GM19035 (cell line): ENCODE data around the gene LOXL4.

ENCODE experiments used
- ATAC-seq: cut with Tn5 transposase; IDR thresholded peaks from one replicate; pipeline ENCODE4 v1.9.1; 2021; ENCODE audit not compliant: unreplicated experiment

Gene LOXL4

DNA sequence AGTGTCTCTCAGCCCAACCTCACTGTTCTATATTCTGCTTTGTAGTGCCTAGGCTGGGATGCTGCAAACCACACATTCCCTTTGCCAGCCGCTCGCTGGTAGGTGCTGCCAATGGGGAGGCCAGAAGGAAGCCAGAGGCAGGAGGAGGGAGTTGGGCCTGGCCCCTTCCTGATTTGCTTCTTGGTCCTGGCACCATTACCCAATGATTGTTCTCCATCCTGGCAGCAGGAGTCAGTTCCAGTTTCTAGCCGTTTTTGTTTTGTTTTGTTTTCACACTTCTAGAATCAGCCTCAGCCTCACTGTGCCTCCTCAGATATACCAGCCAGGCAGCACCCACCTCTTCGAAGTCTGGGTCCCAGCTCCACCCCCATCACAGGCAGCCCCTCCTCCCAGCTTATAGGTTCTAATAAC is 27.4 kb upstream of the LOXL4 start:
- no peak for ATAC-seq

DNA sequence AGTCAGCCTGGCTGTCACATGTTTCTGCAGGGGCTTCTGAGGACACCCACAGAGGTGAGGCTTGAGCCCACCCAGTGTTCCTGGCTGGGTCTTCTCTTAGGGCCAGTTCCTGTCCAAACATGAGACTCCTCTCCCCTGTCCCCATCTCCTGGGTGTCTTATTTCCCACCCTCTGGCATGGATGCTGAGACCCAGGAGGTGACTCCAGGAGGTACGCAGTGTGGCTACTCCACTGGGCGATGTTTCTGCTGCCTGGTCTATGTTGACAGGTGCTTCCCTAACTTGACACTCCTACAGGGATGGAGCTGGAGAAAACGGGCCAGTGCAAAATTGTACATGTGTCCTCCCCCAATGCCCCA is 26.3 kb upstream of the LOXL4 start:
- no peak for ATAC-seq

DNA sequence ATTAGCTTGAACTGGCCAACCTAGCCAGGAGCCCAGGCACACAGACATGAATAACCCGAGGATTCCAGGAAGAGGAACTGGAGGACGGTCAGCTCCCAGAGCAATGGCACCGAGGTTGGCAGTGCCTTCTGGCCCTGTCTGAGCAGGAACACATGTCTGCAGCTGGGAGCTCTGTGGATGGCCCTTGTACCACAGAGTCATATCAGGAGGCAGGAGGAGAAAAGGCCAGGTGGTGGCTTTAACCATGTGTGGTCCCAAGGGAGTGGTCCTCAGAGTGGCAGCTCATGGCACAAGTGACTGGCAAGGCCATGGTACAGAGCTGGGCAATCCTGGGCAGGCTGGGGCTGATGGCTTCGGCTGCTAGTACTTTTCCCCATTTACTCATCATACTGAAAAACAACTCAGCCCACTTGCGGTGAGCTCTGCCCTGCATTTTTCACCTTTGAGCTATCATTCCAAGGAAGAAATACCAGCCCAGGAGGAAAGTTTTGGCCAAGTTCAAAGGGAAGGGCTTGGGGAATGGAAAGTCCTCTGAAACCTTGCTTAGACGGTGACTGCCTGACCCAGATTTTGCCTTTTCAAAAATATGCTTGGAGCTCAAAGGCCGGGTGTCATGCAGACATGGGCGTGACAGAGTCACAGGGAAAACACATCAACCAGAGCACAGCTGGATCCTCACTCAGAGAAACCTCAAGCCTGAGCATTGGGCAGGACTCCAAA is 25.7 kb upstream of the LOXL4 start:
- ATAC-seq = no peak

DNA sequence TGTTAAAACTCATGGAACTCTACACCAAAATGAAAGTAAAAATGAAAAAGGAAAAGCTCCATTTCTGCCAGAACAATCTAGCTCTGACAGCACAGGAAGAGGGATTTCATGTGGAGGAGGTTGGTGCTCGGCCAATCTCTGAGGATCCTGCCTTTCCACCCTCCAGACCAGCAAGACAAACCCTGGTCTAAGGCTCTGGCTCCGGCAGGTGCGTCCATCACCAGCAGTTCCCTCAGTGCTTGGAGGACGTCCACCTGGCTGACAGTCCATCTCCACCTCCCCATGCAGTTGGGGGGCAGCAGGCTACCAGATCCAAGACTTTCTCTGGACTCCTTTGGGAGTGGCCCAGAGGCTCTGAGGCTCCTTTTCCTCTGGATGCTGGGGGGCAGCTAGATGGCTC is 25.0 kb upstream of the LOXL4 start:
- ATAC-seq = no peak

DNA sequence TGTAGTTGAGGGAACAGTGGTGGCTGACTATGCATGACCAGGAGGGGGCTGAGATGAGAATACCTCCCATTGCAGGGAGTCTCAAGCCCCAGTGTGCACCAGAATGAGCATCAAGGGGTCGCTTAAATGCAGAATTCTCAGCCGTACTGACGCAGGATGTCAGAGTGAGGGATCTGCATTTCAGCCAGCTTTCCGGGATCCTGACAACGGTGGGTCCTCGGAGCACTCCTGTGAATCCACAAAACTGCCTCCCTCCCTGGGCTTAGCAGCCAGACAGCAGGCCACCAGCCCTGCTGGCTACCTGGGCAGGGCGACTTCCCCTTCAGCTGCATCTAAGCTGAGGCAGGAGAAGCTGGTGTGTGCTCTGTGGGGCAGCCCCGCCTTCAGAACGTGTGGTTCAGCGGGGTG is 21.8 kb upstream of the LOXL4 start:
- no peak for ATAC-seq

DNA sequence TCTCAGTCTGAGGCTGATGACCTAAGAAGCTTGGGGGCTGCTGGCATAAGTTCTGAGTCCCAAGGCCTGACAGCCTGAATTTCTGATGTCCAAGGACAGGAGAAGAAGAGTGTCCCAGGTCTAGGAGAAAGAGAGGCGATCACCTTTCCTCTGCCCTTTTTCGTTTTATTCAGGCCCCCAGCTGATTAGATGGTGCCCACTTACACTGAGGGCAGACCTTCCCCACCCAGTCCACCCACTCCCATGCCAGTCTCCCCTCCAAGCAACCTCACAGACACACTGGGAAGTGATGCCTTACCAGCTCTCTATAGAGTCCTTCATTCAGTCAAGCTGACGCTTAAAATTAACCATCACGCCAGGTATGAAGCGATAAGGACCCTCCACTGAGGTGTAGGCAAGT is 19.3 kb upstream of the LOXL4 start:
- ATAC-seq = no peak

DNA sequence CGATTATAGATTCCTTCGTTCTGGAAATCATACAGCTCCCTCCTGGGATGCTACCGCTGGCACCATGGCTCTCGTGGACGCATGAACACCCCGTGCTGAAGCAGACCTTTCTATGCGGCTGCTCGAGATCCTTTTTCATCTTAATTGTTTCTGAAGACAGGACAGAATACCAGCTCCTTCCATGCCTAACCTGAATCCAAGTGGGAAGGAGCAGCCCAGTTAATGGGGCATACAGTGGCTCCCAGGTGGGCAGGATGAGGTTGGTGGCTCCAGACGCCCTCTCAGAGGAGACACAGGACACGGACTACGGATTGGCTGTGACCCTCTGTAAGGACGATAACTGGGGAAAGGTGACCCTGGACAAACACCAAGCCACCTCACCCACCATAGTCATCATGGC is 18.4 kb upstream of the LOXL4 start:
- ATAC-seq = no peak

DNA sequence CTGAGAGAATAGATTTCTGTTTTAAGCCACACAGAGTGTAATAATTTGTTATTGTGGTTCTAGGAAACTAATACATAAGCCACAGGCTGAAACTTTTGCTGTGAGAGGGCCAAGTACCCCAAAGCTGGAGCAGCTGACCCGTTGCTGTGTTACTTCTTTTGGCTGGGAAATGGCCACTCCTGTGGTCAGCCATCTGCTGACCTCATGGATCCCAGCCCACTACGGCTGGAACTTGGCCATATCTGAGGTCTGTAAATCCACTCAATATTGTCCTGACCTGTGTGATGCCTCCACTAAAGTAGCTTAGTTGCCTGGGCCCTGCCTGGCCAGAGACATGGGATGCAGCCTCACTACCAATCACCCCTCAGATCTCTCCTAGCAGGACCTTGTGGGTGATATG is 17.4 kb upstream of the LOXL4 start:
- ATAC-seq = no peak

DNA sequence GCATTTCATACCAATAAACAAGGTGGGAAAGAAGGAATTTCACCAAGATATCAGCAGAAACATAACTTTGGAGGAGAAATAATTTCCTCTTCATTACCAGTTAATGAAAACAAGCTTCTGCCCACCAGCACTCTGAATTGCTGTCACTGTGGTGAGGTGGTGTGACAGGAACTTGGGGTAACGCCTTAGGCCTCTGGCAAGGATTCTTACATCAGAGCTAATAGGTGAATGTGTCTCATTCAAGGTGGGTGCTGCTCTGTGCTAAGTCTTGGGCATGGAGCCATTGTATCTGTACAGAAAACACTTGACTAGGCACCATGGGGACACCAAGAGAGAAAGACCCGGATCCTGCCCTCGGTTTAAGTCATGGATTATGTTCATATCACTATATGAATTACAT is 8.3 kb upstream of the LOXL4 start:
- ATAC-seq = no peak

DNA sequence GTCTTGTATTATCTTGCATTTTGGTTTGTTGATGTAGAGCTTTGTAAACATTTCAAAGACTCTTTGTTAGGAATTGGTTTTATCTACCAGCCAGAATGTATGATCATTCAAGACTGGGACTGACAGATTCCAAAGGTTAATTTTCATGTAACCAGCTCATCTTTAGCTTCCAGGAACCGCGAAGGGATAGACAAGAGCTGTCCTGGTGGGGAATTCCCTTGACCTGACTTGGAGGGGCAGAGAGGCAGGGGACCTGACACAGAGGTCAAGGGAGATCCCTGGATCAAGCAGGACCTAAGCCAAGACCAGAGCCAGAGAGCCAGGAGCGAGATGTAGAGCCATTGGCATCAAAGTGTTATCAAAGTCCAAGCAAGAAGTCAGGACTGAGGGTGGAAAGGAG is 6.6 kb upstream of the LOXL4 start:
- ATAC-seq = no peak

DNA sequence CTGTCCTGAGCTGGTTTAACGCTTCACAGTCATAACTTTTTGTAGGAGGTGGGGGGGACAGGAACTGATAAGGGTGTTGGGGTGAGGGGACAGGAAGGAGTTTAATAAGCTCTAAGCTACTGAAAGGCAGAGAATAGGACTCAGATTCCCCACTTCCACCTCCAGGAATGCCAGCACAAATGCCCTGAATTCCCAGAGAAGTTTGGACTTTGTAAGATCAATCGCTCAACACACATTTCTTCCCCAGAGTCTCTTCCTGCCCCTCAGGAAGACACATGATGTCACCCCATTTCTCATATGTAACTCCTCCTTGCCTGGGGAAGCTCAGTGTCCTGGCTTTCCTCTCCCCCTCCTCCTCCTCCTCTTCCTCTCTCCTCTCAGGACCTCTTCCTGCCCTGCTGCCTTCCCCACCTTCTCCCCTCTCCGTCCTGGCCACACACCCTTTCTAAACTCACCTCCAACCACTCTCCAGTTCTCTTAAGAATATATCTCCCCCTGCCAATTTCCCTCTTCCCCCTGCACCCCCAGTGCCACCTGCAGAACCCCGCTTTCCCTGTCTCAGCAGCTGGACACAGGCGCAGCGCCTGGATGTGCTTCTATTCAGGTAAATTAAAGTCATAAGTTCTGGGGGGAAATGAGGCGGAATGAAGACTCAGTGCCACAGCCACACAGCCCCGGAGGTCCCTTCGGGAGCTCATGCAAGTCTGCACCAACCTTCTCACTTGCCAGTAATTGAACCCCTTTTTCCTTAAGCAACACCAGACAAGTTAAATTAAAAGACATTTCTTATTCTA is 5.3 kb upstream of the LOXL4 start:
- ATAC-seq = no peak

DNA sequence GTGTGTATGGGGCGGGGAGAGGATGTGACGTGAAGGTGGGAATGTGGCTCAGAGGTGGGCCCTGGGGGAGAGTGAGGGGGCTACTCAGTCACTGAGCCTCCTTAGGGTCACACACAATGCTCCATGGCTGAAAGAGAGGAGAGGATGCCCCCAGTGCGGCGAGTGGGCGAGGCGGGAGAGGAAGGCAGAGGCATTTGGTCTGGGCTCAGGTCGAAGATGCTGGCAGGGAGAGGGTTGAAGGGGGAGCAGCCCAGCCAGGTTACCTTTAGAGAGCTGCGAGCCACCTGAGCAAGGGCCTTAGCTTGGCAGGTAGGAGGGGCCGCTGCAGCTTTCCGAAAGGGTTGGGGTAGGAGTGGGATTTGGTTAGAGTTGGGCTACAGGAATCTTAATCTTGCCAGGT is 4.7 kb upstream of the LOXL4 start:
- no peak for ATAC-seq

DNA sequence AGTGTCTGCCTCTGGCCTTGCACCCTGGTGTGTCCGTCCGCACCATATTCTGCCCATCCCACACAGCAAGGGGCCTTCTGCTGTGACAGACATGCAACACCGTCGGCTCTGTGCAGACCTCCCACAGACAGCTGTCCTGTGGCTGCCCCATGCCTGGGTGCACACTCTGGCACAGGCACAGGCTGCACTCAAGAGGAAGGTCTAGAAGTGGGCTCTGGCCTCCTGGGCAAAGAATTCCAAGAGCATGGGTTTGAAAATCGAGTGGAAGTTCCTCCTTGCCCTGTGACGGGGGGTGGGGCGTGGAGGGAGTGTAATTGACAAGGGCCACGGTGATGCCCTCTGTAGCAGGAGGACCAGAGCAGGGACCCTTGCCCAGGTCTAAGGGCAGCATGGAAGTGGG is 4.3 kb upstream of the LOXL4 start:
- ATAC-seq = no peak

DNA sequence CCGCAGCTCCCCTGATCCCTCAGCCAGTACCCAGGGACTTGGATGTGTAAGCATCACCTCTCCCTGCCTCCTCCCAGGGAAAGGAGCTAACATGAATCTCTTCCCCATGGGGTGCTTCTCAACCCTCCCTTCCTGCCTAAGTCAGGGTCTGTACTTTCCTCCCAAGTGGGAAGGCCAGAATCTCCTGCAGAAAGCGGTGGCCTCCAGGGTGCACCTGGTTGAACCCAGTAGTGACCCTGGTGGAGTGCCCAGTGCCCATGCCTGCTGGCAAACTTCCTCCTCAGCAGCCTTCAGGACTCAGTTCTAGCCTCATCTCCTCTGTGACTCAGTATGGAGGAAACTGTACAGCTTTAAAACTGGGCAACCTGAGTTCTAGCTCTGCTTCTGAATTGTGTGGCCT is 2.8 kb upstream of the LOXL4 start:
- no peak for ATAC-seq

DNA sequence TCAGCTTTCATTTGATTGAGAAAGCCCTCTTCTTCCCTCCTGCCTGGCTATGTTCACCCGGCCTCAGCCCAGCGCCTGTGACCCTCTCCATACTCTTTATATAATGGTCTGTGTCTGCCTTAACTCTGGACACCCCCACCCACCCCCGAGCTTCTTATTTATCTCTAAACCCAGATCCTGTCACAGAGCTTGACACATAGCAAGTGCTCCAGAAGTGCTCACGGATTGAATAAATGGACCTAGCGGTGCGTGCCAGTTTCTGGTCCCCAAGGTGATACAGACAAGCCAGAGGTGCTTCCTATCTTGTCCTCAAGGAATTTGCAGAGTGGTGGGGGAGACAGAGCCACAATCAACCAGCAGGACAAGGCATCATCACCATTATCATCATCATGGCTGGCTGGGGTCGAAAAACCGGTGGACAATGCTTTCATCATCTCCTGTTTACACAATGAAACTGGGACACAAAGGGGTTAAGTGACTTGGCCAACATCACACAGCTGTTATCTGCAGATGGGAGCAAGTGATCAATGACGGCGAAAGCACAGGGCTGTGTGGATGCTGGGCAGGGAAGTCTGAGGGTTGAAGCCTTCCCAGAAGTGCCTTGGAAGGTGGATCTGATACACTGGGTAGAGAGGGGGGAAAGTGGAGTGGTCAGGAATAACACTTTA is 2.2 kb upstream of the LOXL4 start:
- no peak for ATAC-seq

DNA sequence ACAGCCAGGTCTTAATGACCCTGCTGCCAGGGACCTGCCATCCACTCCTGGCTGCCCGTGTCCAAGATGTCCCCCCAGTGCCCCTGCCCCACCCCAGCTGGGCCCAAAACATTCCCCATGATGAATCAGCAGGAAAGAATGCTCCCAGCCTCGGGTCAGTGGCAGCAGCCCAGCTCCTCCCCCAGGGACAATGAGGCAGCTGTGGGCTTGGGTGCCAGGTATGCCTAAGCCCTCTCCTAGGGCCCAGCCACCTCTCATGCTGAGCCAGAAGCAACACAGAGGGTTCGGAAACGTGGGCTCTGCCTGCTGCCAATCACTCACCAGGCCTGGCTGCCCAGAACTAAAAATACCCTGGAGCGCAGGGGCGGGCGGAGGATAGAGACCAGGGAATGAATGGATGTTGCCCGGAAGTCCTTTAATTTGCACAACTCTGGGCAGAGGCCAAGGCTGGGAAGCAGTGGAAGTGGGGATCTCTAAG is 1.5 kb upstream of the LOXL4 start:
- no peak for ATAC-seq

DNA sequence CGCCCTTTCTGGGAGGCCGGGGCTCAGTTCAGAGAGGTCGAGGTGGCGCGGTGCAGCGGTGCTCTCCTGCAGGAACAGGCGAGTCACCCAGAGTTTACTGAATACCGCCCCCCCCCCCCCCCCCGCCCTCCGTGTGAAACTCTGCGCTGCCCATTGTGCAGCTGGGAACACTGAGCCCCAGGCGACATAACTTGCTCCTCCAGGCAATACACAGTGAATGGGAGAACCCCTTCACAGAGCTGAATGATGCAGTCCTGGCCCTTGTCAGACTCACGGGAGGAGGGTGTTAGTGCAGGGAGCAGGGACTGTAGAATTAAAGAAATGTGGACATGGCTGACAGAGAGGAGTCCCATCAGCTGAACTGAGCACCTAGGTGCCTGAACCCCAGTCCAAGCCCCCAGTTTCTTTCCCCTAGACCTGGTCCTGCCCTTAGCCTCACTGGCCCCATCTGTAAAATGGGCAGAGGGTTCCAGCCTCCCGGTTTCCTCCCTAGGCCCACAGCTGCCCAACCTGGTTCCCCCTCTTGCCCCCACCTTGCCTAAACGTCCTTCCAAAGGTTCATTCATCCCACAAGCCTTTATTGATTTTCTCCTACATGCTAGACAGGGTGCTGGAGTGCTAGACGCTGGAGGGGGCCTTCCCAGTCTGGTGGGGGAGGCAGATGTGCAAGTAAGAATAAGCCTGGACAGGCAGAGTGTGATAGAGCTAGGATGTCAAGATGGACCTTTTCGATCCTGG is 869 bp upstream of the LOXL4 start:
- ATAC-seq = no peak

DNA sequence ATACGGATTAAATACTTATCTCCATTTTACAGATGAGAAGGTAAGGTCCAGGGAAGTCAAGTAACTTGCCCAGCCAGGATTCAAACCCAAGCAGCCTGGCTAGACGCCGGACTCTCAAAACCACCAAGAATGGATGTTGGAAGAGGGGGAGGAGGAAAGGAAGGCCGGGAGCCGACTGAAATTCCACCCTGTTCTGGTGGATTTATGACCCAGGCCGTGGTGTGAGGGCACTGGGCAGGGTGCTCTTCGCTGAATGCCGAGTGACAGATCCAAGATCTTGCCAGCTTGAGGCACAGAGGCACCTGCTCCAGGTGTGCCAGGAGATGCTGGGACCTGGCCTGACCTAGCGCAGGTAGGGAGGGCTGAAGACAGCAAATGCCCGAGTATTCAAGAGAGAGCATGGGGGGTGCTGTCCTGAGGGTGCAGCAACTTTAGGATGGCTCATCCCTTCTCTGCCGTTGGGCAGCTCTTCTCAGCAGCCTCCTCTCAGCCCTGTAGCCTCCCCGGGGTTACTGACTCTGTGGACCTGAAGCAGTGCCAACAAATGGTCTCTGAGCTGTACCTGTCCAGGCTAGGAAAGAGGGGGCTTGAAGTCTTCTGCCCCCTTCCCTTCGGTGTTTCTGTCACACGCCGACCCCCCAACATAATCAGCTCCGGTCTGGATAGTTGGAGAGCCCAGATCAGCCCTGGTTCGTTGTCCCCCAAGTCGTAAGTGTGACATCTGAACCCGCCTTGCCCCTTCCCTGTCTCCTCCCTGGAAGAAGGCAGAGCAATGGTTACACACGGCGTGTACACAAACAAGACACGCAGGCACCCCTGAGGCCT is 713 bp downstream of the LOXL4 start:
- ATAC-seq = no peak

DNA sequence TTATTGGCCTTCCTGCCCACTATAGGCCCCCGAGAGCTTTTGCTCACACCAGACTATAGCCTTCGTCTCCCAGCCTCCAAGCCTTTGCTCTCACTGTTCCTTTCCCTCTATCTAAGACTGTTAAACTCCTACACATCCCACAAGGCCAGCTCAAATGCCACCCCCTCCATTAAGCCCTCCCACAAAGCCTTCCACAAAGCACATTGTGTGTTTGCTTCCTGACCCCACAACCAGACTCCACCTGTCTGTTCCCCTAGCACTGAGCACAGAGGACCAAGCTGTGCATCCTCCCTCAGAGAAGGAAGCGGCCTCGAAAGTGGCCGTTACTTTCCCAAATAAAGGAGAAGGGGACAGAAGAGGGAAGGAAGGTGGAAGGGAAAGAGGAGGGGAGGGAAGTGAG is 1.3 kb downstream of the LOXL4 start:
- ATAC-seq = no peak
